Measurements from ENCODE around the gene CFAP61. TPM values are rescaled to one million over a fixed set of nuclear protein-coding genes. Genes with fewer than 3 reads are reported as not detected.

CFAP61 gene
- total RNA-seq, 4 donors from 2014 or later = 0.38 TPM; not detected in 3

DNA sequence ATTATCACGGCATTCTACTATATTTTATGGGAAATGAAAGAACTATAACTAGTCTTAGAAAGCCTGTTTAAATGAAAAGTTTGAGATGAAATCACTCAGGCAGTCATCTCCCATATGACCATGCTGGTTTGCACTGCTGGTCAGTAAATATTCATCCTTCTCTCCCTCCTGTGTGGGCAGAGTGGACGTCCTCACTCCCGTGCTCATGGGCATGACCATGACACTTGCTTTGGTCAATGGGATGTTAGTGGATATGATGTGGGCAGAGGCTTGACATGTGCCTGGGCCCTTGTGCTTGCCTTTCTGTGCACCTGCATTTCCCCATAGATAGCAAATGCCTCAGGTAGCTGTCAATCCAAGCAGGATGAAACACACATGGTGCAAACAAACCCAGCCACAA is 222.5 kb downstream of the CFAP61 start:
- no peak overlapping the region for H3K4me3 ChIP-seq
- peaks cover 0 to 21% (median 0%) of the 10 kb centered on the region in 4 donors for H3K27me3 ChIP-seq
- H3K4me1 ChIP-seq = no peaks in the 10 kb centered on the region
- intact Hi-C loops (cut with DNase I) = no loop called here
- H3K36me3 ChIP-seq = no peaks in the 10 kb centered on the region
- no peak for DNase-seq
- TF ChIP-seq CTCF (IDR thresholded peaks at IDR 0.05) (no peak), POLR2A (IDR thresholded peaks at IDR 0.05) (no peak)
- H3K27ac ChIP-seq = no peak overlapping the region
- WGBS, 2 donors = 71 to 93% methylated on average over 3 of the region's 3 CpGs
- no peaks in the 10 kb centered on the region for H3K9me3 ChIP-seq

DNA sequence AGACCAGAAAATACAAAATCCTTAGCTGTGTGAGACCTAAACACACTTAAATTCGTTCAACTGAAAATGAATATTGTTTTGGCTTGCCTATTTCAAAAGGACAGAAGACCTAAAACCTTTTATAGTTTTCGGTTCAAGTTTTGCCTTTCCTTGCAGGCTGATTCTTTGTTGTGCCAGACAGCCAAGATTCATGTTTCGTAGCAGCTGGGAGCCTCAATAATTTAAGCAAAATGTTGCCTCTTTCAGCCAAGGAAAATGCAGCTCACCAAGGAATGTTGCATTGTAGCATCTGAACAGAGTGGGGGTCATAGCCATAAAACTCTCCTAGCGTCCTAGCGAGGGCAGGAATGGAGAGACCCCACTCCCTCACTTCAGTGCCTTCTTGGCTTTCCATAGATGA is 223.3 kb downstream of the CFAP61 start:
- H3K36me3 ChIP-seq = no peaks in the 10 kb centered on the region
- no peaks in the 10 kb centered on the region for H3K4me1 ChIP-seq
- H3K4me3 ChIP-seq = no peak overlapping the region
- intact Hi-C loops (cut with DNase I) = no loop called here
- no peak overlapping the region for H3K27ac ChIP-seq
- 42 to 52% methylated on average over 5 of the region's 5 CpGs for WGBS, 2 donors
- peaks cover 0 to 21% (median 0%) of the 10 kb centered on the region in 4 donors for H3K27me3 ChIP-seq
- DNase-seq = no peak
- H3K9me3 ChIP-seq = no peaks in the 10 kb centered on the region
- TF ChIP-seq CTCF (IDR thresholded peaks at IDR 0.05) (no peak), POLR2A (IDR thresholded peaks at IDR 0.05) (no peak)

DNA sequence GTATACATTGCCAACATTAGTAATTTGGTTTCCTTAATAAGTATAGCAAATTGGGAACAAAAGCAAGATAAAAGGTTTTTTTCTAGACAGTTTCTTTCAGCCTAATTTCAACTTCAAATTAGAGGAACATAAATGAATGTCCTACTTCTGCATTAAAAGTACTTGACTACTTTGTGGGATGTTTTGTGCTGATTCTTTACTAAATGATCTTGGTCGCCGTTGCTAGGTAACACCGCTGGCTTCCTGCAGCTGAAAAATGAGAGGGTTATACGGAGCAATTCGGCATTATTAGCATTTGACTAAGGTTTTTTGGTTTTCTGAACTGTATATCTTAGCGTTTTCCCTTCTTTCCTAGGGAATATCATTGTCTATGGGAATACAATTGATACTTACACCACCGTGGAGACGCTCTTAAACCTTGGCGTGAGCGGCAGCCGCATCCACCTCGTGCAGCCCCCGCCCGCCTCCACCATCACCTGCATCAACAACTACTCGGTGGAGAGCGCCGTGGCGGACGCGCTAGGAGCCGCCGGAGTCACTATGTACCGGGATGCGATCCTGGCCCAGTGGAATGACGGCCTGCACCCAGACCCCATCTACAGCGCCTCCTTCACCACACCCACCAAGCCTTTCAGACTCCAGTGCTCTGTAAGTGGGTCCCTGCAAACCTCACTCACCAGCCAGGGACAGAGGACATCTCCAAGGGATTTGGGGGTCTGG is 224.6 kb downstream of the CFAP61 start:
- Histone ChIP-seq H3K4me3 (no peak overlapping the region), H3K27me3 (peaks cover 0 to 21% (median 0%) of the 10 kb centered on the region in 4 donors), H3K4me1 (no peaks in the 10 kb centered on the region), H3K36me3 (no peaks in the 10 kb centered on the region), H3K9me3 (no peaks in the 10 kb centered on the region), H3K27ac (no peak overlapping the region)
- WGBS, 2 donors = 31 to 32% methylated on average over 21 to 25 of the region's 26 CpGs
- intact Hi-C loops (cut with DNase I) = no loop called here
- DNase-seq = no peak
- TF ChIP-seq POLR2A (IDR thresholded peaks at IDR 0.05) (no peak), CTCF (IDR thresholded peaks at IDR 0.05) (no peak)

DNA sequence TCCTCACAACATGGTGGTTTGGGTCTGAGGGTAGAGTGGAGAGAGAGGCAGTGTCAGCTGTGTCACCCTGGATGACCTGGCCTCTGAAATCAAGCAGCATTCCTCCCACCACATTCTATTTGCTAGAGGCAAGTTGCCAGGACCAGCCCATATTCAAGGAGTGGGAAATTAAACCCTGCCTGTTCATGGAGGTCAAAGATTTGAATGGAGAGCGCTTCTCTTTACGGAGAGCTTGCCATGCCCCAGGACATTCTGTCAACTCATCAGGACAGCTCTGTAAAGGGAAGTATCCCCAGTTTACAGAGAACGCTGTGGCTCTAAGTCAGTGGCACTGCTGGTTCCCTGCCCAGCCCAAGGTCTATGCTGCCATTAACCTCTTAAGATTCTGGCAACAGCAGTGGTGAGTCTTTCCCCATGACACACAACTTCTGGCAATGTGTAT is 225.6 kb downstream of the CFAP61 start:
- H3K27me3 ChIP-seq = peaks cover 0 to 21% (median 0%) of the 10 kb centered on the region in 4 donors
- H3K27ac ChIP-seq = no peak overlapping the region
- no peak overlapping the region for H3K4me3 ChIP-seq
- WGBS, 2 donors = 72 to 86% methylated on average over 3 of the region's 3 CpGs
- no peak for DNase-seq
- no peaks in the 10 kb centered on the region for H3K4me1 ChIP-seq
- no peaks in the 10 kb centered on the region for H3K9me3 ChIP-seq
- H3K36me3 ChIP-seq = no peaks in the 10 kb centered on the region
- TF ChIP-seq POLR2A (IDR thresholded peaks at IDR 0.05) = no peak
- TF ChIP-seq CTCF (IDR thresholded peaks at IDR 0.05) = no peak
- intact Hi-C loops (cut with DNase I) = no loop called here

- DNase-seq = no peak
- Histone ChIP-seq H3K4me3 (no peak overlapping the region), H3K27me3 (peaks cover 0 to 14% (median 0%) of the 10 kb centered on the region in 4 donors), H3K9me3 (no peaks in the 10 kb centered on the region), H3K27ac (no peak overlapping the region), H3K36me3 (no peaks in the 10 kb centered on the region), H3K4me1 (no peaks in the 10 kb centered on the region)
- intact Hi-C loops (cut with DNase I) = no loop called here
- WGBS, 2 donors = 60 to 61% methylated on average over 2 of the region's 2 CpGs
- TF ChIP-seq POLR2A (IDR thresholded peaks at IDR 0.05) = no peak
- no peak for TF ChIP-seq CTCF (IDR thresholded peaks at IDR 0.05)
Measured at GRCh38 chr20:20286061-20286460, 233.7 kb downstream of the CFAP61 start.
